Spleen (tissue), 11 donors: ENCODE measurements around the gene OR7G2. TPM values are rescaled to one million over a fixed set of nuclear protein-coding genes. Genes with fewer than 3 reads are reported as not detected.

Source experiments
- DNase-seq: peaks from one replicate; pipeline ENCODE4 v3.0.0-alpha.2; 2020
- H3K27ac ChIP-seq, 8 donors: fragments of 200-600 bp; sonication (generic) in 7 of 8; 1 replicate in 4 of 8; 2 replicates in 4 of 8; pipeline versions ENCODE4 v1.5.0 to v1.8.0; 2016 to 2021; ENCODE audit warnings: inconsistent platforms in 4 of 8, mild to moderate bottlenecking in 4 of 8, moderate library complexity in 1 of 8
- H3K27me3 ChIP-seq, 7 donors: fragments of 200-600 bp; sonication (generic) in 6 of 7; replicated peaks in 1 of 7; 1 replicate in 4 of 7; 2 replicates in 3 of 7; pipeline versions ENCODE4 v1.5.0 to v1.8.0; 2016 to 2021; ENCODE audit warnings: inconsistent platforms in 3 of 7, mild to moderate bottlenecking in 1 of 7
- H3K36me3 ChIP-seq, 6 donors: fragments of 200-600 bp; sonication (generic) in 5 of 6; 1 replicate in 4 of 6; 2 replicates in 2 of 6; pipeline versions ENCODE4 v1.5.0 to v1.8.0; 2016 to 2021; ENCODE audit warnings: inconsistent platforms in 2 of 6
- H3K4me1 ChIP-seq, 6 donors: fragments of 200-600 bp; sonication (generic) in 5 of 6; 1 replicate in 3 of 6; 2 replicates in 3 of 6; pipeline versions ENCODE4 v1.5.0 to v1.8.0; 2016 to 2021; ENCODE audit warnings: inconsistent platforms in 3 of 6
- H3K4me3 ChIP-seq, 8 donors: fragments of 200-600 bp; sonication (generic) in 7 of 8; 1 replicate in 4 of 8; 2 replicates in 4 of 8; pipeline versions ENCODE4 v1.5.0 to v1.8.0; 2016 to 2021; ENCODE audit warnings: inconsistent platforms in 4 of 8, mild to moderate bottlenecking in 4 of 8, moderate library complexity in 2 of 8
- H3K9me3 ChIP-seq, 8 donors: fragments of 200-600 bp; sonication (generic) in 7 of 8; 1 replicate in 4 of 8; 2 replicates in 4 of 8; pipeline versions ENCODE4 v1.5.0 to v1.8.0; 2016 to 2021; ENCODE audit warnings: inconsistent platforms in 4 of 8
- POLR2A ChIP-seq, 3 donors: fragments of 450-650 bp; IDR thresholded peaks; one replicate each; pipeline ENCODE4 v1.5.1; 2017; ENCODE audit warnings: antibody characterized with exemption in 3 of 3, mild to moderate bottlenecking in 1 of 3
- POLR2AphosphoS5 ChIP-seq, 3 donors: sonication (generic); formaldehyde crosslinking; IDR thresholded peaks; one replicate each; pipeline ENCODE4 v1.5.1; 2017; ENCODE audit warnings: antibody characterized with exemption in 3 of 3
- WGBS, 5 donors: extraction: QIAGEN DNeasy Blood & Tissue Kit in 3 of 5; methylation state at CpG; one replicate each; pipeline versions ENCODE4 v1.1.5 to v1.1.7; 2013 to 2018; 5-methylcytosine and 5-hydroxymethylcytosine counted together
- intact Hi-C: fragments of 100-400 bp; cut with DNase I; formaldehyde crosslinking; loops from one replicate; pipeline ENCODE4 v1.15.0; 2023; ENCODE audit warnings: low total_unique reads
- polyA plus RNA-seq, 3 donors: library from polyadenylated mRNA; stranded (reverse); fragments of 200-250 nt; gene quantifications; one replicate each; pipeline ENCODE4 v1.2.1, GENCODE V29; 2013
- total RNA-seq, 7 donors: library from RNA; depleted of rRNA in 3 of 7; stranded (reverse); fragments of >200 nt in 3 of 7; fragmentation: NEBNext Ultra II Directional in 4 of 7; extraction: Animal tissue kit (Norgen Biotek cat#: 25700) in 4 of 7; gene quantifications; one replicate each; pipeline versions ENCODE4 v1.1.0 to v1.2.1, GENCODE V29; 2016 to 2021
- TF ChIP-seq, protein P1 (sequence below), 11 experiments: fragments of 200-600 bp in 7 of 11; fragments of 450-650 bp in 4 of 11; sonication (generic) in 4 of 11; IDR thresholded peaks in 8 of 11; conservative IDR thresholded peaks in 3 of 11; 1 replicate in 7 of 11; 2 replicates in 4 of 11; pipeline versions ENCODE4 v1.4.0 to v1.8.0; 2016 to 2021; ENCODE audit warnings: antibody characterized with exemption in 11 of 11, inconsistent platforms in 4 of 11, mild to moderate bottlenecking in 1 of 11
- donor health status: healthy with polysubstance abuse.
- donor health status: DM: no; HTN: no; CAD: no; lungs with moderate emphysema.
- donor health status: DM: no; HTN: no; CAD: no.
- donor health status: Bipolar disorder and iron deficiency.
- donor health status: healthy.
- donor health status: DM: no; HTN: no; CAD: no.
- donor health status: DM: yes; HTN: yes; CAD: no.

The OR7G2 gene
- total and polyA plus RNA-seq, 10 donors: not detected

DNA sequence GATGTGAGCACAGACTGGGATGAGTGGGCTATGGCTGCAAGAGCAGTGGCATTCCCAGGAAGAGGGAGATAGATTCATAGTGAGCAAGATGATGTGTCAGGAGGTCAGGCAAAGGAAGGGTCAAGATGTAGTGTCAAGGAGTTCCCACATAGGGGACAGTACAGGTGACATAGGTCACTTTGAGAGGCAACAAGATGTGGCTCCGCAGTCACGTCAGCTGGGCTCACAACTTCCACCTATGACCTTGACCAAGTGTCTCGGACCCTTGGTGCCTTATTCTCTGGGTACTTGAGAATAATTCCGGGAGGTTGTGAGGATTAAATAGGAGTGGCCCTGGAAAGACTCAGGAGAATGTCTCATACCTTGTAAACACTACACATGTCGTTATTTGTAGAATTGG is 43.4 kb upstream of the OR7G2 start:
- no peak for DNase-seq
- TF ChIP-seq POLR2AphosphoS5 (IDR thresholded peaks at IDR 0.05): no peak
- TF ChIP-seq, protein P1, sequence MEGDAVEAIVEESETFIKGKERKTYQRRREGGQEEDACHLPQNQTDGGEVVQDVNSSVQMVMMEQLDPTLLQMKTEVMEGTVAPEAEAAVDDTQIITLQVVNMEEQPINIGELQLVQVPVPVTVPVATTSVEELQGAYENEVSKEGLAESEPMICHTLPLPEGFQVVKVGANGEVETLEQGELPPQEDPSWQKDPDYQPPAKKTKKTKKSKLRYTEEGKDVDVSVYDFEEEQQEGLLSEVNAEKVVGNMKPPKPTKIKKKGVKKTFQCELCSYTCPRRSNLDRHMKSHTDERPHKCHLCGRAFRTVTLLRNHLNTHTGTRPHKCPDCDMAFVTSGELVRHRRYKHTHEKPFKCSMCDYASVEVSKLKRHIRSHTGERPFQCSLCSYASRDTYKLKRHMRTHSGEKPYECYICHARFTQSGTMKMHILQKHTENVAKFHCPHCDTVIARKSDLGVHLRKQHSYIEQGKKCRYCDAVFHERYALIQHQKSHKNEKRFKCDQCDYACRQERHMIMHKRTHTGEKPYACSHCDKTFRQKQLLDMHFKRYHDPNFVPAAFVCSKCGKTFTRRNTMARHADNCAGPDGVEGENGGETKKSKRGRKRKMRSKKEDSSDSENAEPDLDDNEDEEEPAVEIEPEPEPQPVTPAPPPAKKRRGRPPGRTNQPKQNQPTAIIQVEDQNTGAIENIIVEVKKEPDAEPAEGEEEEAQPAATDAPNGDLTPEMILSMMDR (IDR thresholded peaks at IDR 0.05 in 8 of 11, conservative IDR thresholded peaks at IDR 0.05 in 3 of 11): no peak
- no peak for TF ChIP-seq POLR2A (IDR thresholded peaks at IDR 0.05)

DNA sequence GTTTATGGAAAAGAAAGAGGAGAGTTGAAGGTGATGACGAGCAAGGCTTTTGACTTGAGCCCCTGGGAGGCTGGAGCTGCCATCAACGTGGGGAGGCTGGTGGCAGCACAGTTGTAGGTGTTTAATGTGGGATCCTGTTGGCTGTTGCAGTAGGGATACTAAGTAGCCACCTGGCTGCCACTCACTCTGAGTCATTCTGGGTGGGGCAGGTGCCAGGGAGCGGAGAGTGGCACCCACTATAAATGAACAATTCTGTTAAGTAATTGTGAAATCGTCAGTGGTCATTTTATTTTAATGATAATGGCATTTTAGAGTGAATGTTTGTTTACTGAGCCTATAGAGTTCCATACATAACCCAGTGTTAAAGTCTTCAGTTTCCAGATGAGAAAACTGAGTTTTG is 42.7 kb upstream of the OR7G2 start:
- no peak overlapping the region for H3K27ac ChIP-seq
- DNase-seq: no peak
- H3K27me3 ChIP-seq: no peaks in the 10 kb centered on the region
- WGBS, 5 donors: 89 to 94% (median 91%) methylated on average over 4 of the region's 4 CpGs
- H3K9me3 ChIP-seq: peaks cover 5 to 78% (median 56%) of the 10 kb centered on the region in 8 donors
- intact Hi-C loops: loop anchor here (10.0 kb wide), 1 partner anchor 55 kb away; no protein-coding TSS in a partner anchor
- H3K4me3 ChIP-seq: no peak overlapping the region
- peaks cover 0 to 40% (median 4%) of the 10 kb centered on the region in 6 donors for H3K4me1 ChIP-seq
- TF ChIP-seq POLR2AphosphoS5 (IDR thresholded peaks at IDR 0.05) (no peak), POLR2A (IDR thresholded peaks at IDR 0.05) (no peak)
- TF ChIP-seq, protein P1 (IDR thresholded peaks at IDR 0.05 in 8 of 11, conservative IDR thresholded peaks at IDR 0.05 in 3 of 11): no peak
- peaks cover 0 to 91% (median 27%) of the 10 kb centered on the region in 6 donors for H3K36me3 ChIP-seq

More for the DNA sequence above, 43.4 kb upstream of the OR7G2 start:
- no peaks in the 10 kb centered on the region for H3K27me3 ChIP-seq
- peaks cover 0 to 47% (median 7%) of the 10 kb centered on the region in 6 donors for H3K4me1 ChIP-seq
- H3K4me3 ChIP-seq: no peak overlapping the region
- peaks cover 0 to 78% (median 54%) of the 10 kb centered on the region in 8 donors for H3K9me3 ChIP-seq
- intact Hi-C loops: no loop called here
- 94 to 100% (median 96%) methylated on average over 5 of the region's 5 CpGs for WGBS, 5 donors
- H3K36me3 ChIP-seq: peaks cover 0 to 91% (median 22%) of the 10 kb centered on the region in 6 donors
- no peak overlapping the region for H3K27ac ChIP-seq

DNA sequence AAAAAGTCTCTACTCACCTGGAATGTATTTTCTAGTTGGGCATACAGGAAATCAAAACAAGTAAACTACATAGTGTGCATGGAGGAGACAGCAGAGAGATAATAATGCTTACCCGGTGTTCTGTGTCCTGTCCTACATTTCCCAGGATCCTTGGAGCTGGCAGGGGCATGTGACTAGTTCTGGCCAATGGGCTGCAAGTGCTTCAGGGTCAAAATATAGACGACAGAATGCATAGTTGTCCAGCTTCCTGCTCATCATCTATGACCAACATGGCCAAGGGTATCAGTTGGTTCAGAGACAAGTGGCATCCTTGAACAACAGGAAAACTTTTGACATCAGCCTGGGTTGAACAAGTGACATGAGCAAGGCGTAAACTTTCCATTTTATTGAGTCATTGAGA is 41.4 kb upstream of the OR7G2 start:
- intact Hi-C loops: loop anchor here (10.0 kb wide), 1 partner anchor 56 kb away; no protein-coding TSS in a partner anchor
- Histone ChIP-seq H3K9me3 (peaks cover 12 to 78% (median 58%) of the 10 kb centered on the region in 8 donors), H3K4me1 (peaks cover 0 to 35% (median 4%) of the 10 kb centered on the region in 6 donors), H3K27ac (no peak overlapping the region), H3K36me3 (peaks cover 0 to 93% (median 33%) of the 10 kb centered on the region in 6 donors), H3K4me3 (no peak overlapping the region), H3K27me3 (no peaks in the 10 kb centered on the region)
- TF ChIP-seq POLR2A (IDR thresholded peaks at IDR 0.05) (no peak), POLR2AphosphoS5 (IDR thresholded peaks at IDR 0.05) (no peak)
- TF ChIP-seq, protein P1 (IDR thresholded peaks at IDR 0.05 in 8 of 11, conservative IDR thresholded peaks at IDR 0.05 in 3 of 11): no peak
- 83 to 94% (median 93%) methylated on average over 3 of the region's 3 CpGs for WGBS, 5 donors
- DNase-seq: no peak

DNA sequence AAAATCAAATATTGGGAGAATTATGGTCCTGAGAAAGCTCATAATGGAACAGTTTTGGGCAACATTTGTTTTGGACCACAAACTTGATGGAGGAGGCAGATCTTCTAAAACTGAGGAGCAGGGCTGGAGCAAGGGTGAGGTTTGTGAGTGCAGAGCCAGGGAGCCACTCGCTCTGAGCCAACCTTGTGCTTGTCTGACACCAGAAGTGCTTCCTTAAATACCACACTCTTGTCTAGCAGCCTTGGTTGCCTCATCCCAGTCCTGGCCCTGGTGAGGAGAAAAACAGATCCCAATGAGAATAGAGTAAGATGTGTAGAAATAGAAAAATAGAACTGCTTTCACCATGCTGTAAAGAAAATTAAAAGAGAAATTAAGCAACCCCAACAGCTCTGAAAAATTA is 39.6 kb upstream of the OR7G2 start:
- TF ChIP-seq, protein P1 (IDR thresholded peaks at IDR 0.05 in 8 of 11, conservative IDR thresholded peaks at IDR 0.05 in 3 of 11): no peak
- TF ChIP-seq POLR2A (IDR thresholded peaks at IDR 0.05) (no peak), POLR2AphosphoS5 (IDR thresholded peaks at IDR 0.05) (no peak)
- no peaks in the 10 kb centered on the region for H3K27me3 ChIP-seq
- DNase-seq: no peak
- peaks cover 3 to 52% (median 15%) of the 10 kb centered on the region in 6 donors for H3K4me1 ChIP-seq
- no peak overlapping the region for H3K27ac ChIP-seq
- 83 to 100% (median 97%) methylated on average over 1 of the region's 1 CpG for WGBS, 5 donors
- H3K9me3 ChIP-seq: peaks cover 12 to 65% (median 43%) of the 10 kb centered on the region in 8 donors
- H3K36me3 ChIP-seq: peaks cover 0 to 83% (median 20%) of the 10 kb centered on the region in 6 donors
- intact Hi-C loops: loop anchor here (10.0 kb wide), 1 partner anchor 58 kb away; no protein-coding TSS in a partner anchor
- no peak overlapping the region for H3K4me3 ChIP-seq
